ENCODE results near the gene TMCO4. TPM values are rescaled to one million over a fixed set of nuclear protein-coding genes. Genes with fewer than 3 reads are reported as not detected.

Gene TMCO4
- total RNA-seq, 2 experiments from 2014 or later, result 16.3 to 16.9 TPM

- Mint-ChIP-seq H3K4me3 (no peak overlapping the region), H3K27ac (no peak overlapping the region), H3K27me3 (no peaks in the 10 kb centered on the region), H3K36me3 (ENCODE audit: low read depth) (peaks cover 13% of the 10 kb centered on the region), H3K9me3 (no peaks in the 10 kb centered on the region), H3K4me1 (peaks cover 23% of the 10 kb centered on the region)
- no peak for DNase-seq
- ChIA-PET CTCF (interaction anchor here (1.2 kb wide), 1 partner anchor 47 kb away, joined by 7 read pairs; no protein-coding TSS in a partner anchor), POLR2A (no interaction called here)
These were observed 91.1 kb downstream of the TMCO4 start for GRCh38 chr1:19708567-19709110.

GRCh38 chr1:19706136-19706535, 93.6 kb downstream of the TMCO4 start:
- H3K36me3 Mint-ChIP-seq (ENCODE audit: low read depth), result peaks cover 7% of the 10 kb centered on the region
- H3K4me3 Mint-ChIP-seq, result no peak overlapping the region
- DNase-seq, result no peak
- ChIA-PET POLR2A (interaction anchor here (1.5 kb wide), 1 partner anchor 30 kb away, joined by 3 read pairs; no protein-coding TSS in a partner anchor), CTCF (interaction anchor here (1.0 to 7.0 kb wide), 4 partner anchors 10 to 52 kb away, joined by 4 to 77 read pairs (median 18); no protein-coding TSS in a partner anchor)
- H3K9me3 Mint-ChIP-seq, result no peaks in the 10 kb centered on the region
- H3K4me1 Mint-ChIP-seq, result peaks cover 15% of the 10 kb centered on the region
- no peak overlapping the region for H3K27ac Mint-ChIP-seq
- no peaks in the 10 kb centered on the region for H3K27me3 Mint-ChIP-seq

- CTCF ChIA-PET, result interaction anchor here (0.6 to 7.0 kb wide), 9 partner anchors 8 to 478 kb away, joined by 3 to 77 read pairs (median 4); no protein-coding TSS in a partner anchor
- H3K27me3 Mint-ChIP-seq, result no peaks in the 10 kb centered on the region
- no peak overlapping the region for H3K27ac Mint-ChIP-seq
- POLR2A ChIA-PET, result interaction anchor here (1.5 to 2.5 kb wide), 2 partner anchors 29 to 44 kb away, joined by 3 to 5 read pairs; no protein-coding TSS in a partner anchor
- peaks cover 7% of the 10 kb centered on the region for H3K36me3 Mint-ChIP-seq (ENCODE audit: low read depth)
- H3K9me3 Mint-ChIP-seq, result no peaks in the 10 kb centered on the region
- no peak for DNase-seq
- no peak overlapping the region for H3K4me3 Mint-ChIP-seq
- peaks cover 8% of the 10 kb centered on the region for H3K4me1 Mint-ChIP-seq
These were observed 94.3 kb downstream of the TMCO4 start for GRCh38 chr1:19705464-19705863.

GRCh38 chr1:19704247-19705113, 95.2 kb downstream of the TMCO4 start:
- Mint-ChIP-seq H3K27me3 (no peaks in the 10 kb centered on the region), H3K4me1 (peaks cover 4% of the 10 kb centered on the region), H3K9me3 (no peaks in the 10 kb centered on the region), H3K4me3 (no peak overlapping the region), H3K27ac (no peak overlapping the region), H3K36me3 (ENCODE audit: low read depth) (peaks cover 4% of the 10 kb centered on the region)
- ChIA-PET CTCF (interaction anchor here (0.5 to 7.0 kb wide), 15 partner anchors 9 to 209 kb away, joined by 3 to 77 read pairs (median 4); no protein-coding TSS in a partner anchor), POLR2A (interaction anchor here (2.5 kb wide), 1 partner anchor 43 kb away, joined by 5 read pairs; no protein-coding TSS in a partner anchor)
- peak; percentile 50 for DNase-seq

GRCh38 chr1:19703280-19703679, 96.4 kb downstream of the TMCO4 start:
- POLR2A ChIA-PET, result interaction anchor here (2.5 kb wide), 1 partner anchor 41 kb away, joined by 5 read pairs; no protein-coding TSS in a partner anchor
- H3K4me1 Mint-ChIP-seq, result no peaks in the 10 kb centered on the region
- no peak for DNase-seq
- H3K9me3 Mint-ChIP-seq, result no peaks in the 10 kb centered on the region
- H3K36me3 Mint-ChIP-seq (ENCODE audit: low read depth), result peaks cover 4% of the 10 kb centered on the region
- no peak overlapping the region for H3K4me3 Mint-ChIP-seq
- CTCF ChIA-PET, result interaction anchor here (0.7 to 7.0 kb wide), 6 partner anchors 13 to 262 kb away, joined by 3 to 77 read pairs (median 4); no protein-coding TSS in a partner anchor
- H3K27me3 Mint-ChIP-seq, result no peaks in the 10 kb centered on the region
- H3K27ac Mint-ChIP-seq, result no peak overlapping the region

GRCh38 chr1:19700079-19700777, 99.5 kb downstream of the TMCO4 start:
- no peak overlapping the region for H3K4me3 Mint-ChIP-seq
- H3K9me3 Mint-ChIP-seq, result no peaks in the 10 kb centered on the region
- H3K27me3 Mint-ChIP-seq, result no peaks in the 10 kb centered on the region
- H3K27ac Mint-ChIP-seq, result no peak overlapping the region
- no peak for DNase-seq
- H3K36me3 Mint-ChIP-seq (ENCODE audit: low read depth), result peaks cover 4% of the 10 kb centered on the region
- ChIA-PET POLR2A (no interaction called here), CTCF (interaction anchor here (7.0 kb wide), 1 partner anchor 39 kb away, joined by 77 read pairs; no protein-coding TSS in a partner anchor)
- H3K4me1 Mint-ChIP-seq, result no peaks in the 10 kb centered on the region

- Mint-ChIP-seq H3K27ac (no peak overlapping the region), H3K9me3 (no peaks in the 10 kb centered on the region), H3K27me3 (no peaks in the 10 kb centered on the region), H3K4me1 (no peaks in the 10 kb centered on the region), H3K4me3 (no peak overlapping the region), H3K36me3 (ENCODE audit: low read depth) (peaks cover 7% of the 10 kb centered on the region)
- ChIA-PET POLR2A (interaction anchor here (0.9 kb wide), 1 partner anchor 26 kb away, joined by 3 read pairs; no protein-coding TSS in a partner anchor), CTCF (interaction anchor here (1.4 kb wide), 1 partner anchor 36 kb away, joined by 7 read pairs; no protein-coding TSS in a partner anchor)
- DNase-seq, result no peak
These were observed 101.5 kb downstream of the TMCO4 start for GRCh38 chr1:19698181-19698580.

- Mint-ChIP-seq H3K36me3 (ENCODE audit: low read depth) (peaks cover 10% of the 10 kb centered on the region), H3K27ac (no peak overlapping the region), H3K27me3 (no peaks in the 10 kb centered on the region), H3K4me3 (no peak overlapping the region), H3K9me3 (no peaks in the 10 kb centered on the region), H3K4me1 (no peaks in the 10 kb centered on the region)
- ChIA-PET CTCF (interaction anchor here (1.0 kb wide), 1 partner anchor 35 kb away, joined by 3 read pairs; no protein-coding TSS in a partner anchor), POLR2A (no interaction called here)
- DNase-seq, result no peak
These were observed 102.9 kb downstream of the TMCO4 start for GRCh38 chr1:19696820-19697219.

GRCh38 chr1:19695772-19696171, 103.9 kb downstream of the TMCO4 start:
- Mint-ChIP-seq H3K36me3 (ENCODE audit: low read depth) (peaks cover 21% of the 10 kb centered on the region), H3K4me3 (no peak overlapping the region)

GRCh38 chr1:19694298-19694697, 105.4 kb downstream of the TMCO4 start:
- no peak overlapping the region for H3K4me3 Mint-ChIP-seq
- H3K4me1 Mint-ChIP-seq, result peaks cover 3% of the 10 kb centered on the region
- no peaks in the 10 kb centered on the region for H3K27me3 Mint-ChIP-seq
- H3K9me3 Mint-ChIP-seq, result peaks cover 4% of the 10 kb centered on the region
- DNase-seq, result no peak
- H3K27ac Mint-ChIP-seq, result no peak overlapping the region
- H3K36me3 Mint-ChIP-seq (ENCODE audit: low read depth), result peaks cover 34% of the 10 kb centered on the region
- ChIA-PET POLR2A (no interaction called here), CTCF (interaction anchor here (2.3 kb wide), 1 partner anchor 10 kb away, joined by 10 read pairs; no protein-coding TSS in a partner anchor)

More at GRCh38 chr1:19695772-19696171, 103.9 kb downstream of the TMCO4 start:
- no peak for DNase-seq
- Mint-ChIP-seq H3K4me1 (no peaks in the 10 kb centered on the region), H3K9me3 (no peaks in the 10 kb centered on the region), H3K27ac (no peak overlapping the region), H3K27me3 (no peaks in the 10 kb centered on the region)
- CTCF ChIA-PET, result interaction anchor here (1.0 to 2.3 kb wide), 2 partner anchors 9 to 33 kb away, joined by 3 to 10 read pairs; no protein-coding TSS in a partner anchor
- POLR2A ChIA-PET, result no interaction called here

- Mint-ChIP-seq H3K27me3 (no peaks in the 10 kb centered on the region), H3K9me3 (peaks cover 4% of the 10 kb centered on the region), H3K4me3 (no peak overlapping the region), H3K36me3 (ENCODE audit: low read depth) (peaks cover 50% of the 10 kb centered on the region), H3K27ac (no peak overlapping the region), H3K4me1 (peaks cover 25% of the 10 kb centered on the region)
- ChIA-PET POLR2A (no interaction called here), CTCF (interaction anchor here (0.5 kb wide), 2 partner anchors 28 to 475 kb away, joined by 3 read pairs; no protein-coding TSS in a partner anchor)
- DNase-seq, result no peak
These were observed 109.4 kb downstream of the TMCO4 start for GRCh38 chr1:19690342-19690741.

GRCh38 chr1:19689856-19690255, 109.9 kb downstream of the TMCO4 start:
- POLR2A ChIA-PET, result no interaction called here
- peaks cover 50% of the 10 kb centered on the region for H3K36me3 Mint-ChIP-seq (ENCODE audit: low read depth)
- H3K27ac Mint-ChIP-seq, result no peak overlapping the region
- no peak overlapping the region for H3K4me3 Mint-ChIP-seq
- peaks cover 25% of the 10 kb centered on the region for H3K4me1 Mint-ChIP-seq
- CTCF ChIA-PET, result interaction anchor here (0.5 kb wide), 1 partner anchor 27 kb away, joined by 3 read pairs; no protein-coding TSS in a partner anchor
- H3K9me3 Mint-ChIP-seq, result peaks cover 4% of the 10 kb centered on the region
- no peak for DNase-seq
- H3K27me3 Mint-ChIP-seq, result no peaks in the 10 kb centered on the region

Measured in activated CD4-positive, alpha-beta memory T cell treated with anti-CD3 and anti-CD28 coated beads, Interleukin-2, amount 10 ng/mL, durations not matched to agents 7 days and 5 days (primary cell).